Bronchial epithelial cell (primary cell): ENCODE results near the gene ZNF280A. TPM values are rescaled to one million over a fixed set of nuclear protein-coding genes. Genes with fewer than 3 reads are reported as not detected.

Experiments used
- DNase-seq: peaks from one replicate; pipeline ENCODE4 v3.0.0-alpha.2; 2010; ENCODE audit warnings: low read depth
- FAIRE-seq: peaks from 2 replicates; lab custom pipeline; 2011; peaks lifted over from hg19 to GRCh38; lab: Jason Lieb, UNC
- H3K27me3 ChIP-seq: 2 replicates; pipeline ENCODE4 v1.5.1; 2011; ENCODE audit warnings: low read length; ENCODE audit not compliant: control insufficient read depth, insufficient read depth
- H3K36me3 ChIP-seq: 2 replicates; pipeline ENCODE4 v1.5.1; 2011; ENCODE audit warnings: low read length; ENCODE audit not compliant: control insufficient read depth, insufficient read depth
- H3K4me3 ChIP-seq: 2 replicates; pipeline ENCODE4 v1.5.1; 2011; ENCODE audit warnings: mild to moderate bottlenecking, low read depth, low read length, control low read depth
- CTCF ChIP-seq: IDR thresholded peaks from 2 replicates; pipeline ENCODE4 v1.5.1; 2011; ENCODE audit warnings: mild to moderate bottlenecking, moderate library complexity, low read length, control low read depth, inconsistent platforms; ENCODE audit not compliant: insufficient read depth, severe bottlenecking
- total RNA-seq: library from RNA; depleted of rRNA; stranded (reverse); fragments of >200 nt; gene quantifications from 2 replicates; pipeline ENCODE4 v1.2.1, GENCODE V29; 2014

The ZNF280A gene
- total RNA-seq, 1 donor from 2014 or later: not detected

GRCh38 chr22:22528780-22529179 lies 8.7 kb upstream of the ZNF280A start:
- no peaks in the 10 kb centered on the region for H3K36me3 ChIP-seq
- no peak overlapping the region for H3K4me3 ChIP-seq
- no peak for TF ChIP-seq CTCF
- DNase-seq (no peak), FAIRE-seq (no peak)
- H3K27me3 ChIP-seq: no peaks in the 10 kb centered on the region

GRCh38 chr22:22527312-22527711 lies 7.2 kb upstream of the ZNF280A start:
- no peaks in the 10 kb centered on the region for H3K36me3 ChIP-seq
- no peak for TF ChIP-seq CTCF
- FAIRE-seq: no peak
- H3K27me3 ChIP-seq: no peaks in the 10 kb centered on the region
- no peak overlapping the region for H3K4me3 ChIP-seq
- DNase-seq: no peak

- TF ChIP-seq CTCF: no peak
- no peaks in the 10 kb centered on the region for H3K36me3 ChIP-seq
- DNase-seq (no peak), FAIRE-seq (no peak)
- no peaks in the 10 kb centered on the region for H3K27me3 ChIP-seq
- H3K4me3 ChIP-seq: no peak overlapping the region
Observed at GRCh38 chr22:22526125-22526912, 6.2 kb upstream of the ZNF280A start.

- H3K36me3 ChIP-seq: no peaks in the 10 kb centered on the region
- no peak overlapping the region for H3K4me3 ChIP-seq
- no peak for TF ChIP-seq CTCF
- FAIRE-seq: peak; percentile 43
- DNase-seq: no peak
- H3K27me3 ChIP-seq: no peaks in the 10 kb centered on the region
Observed at GRCh38 chr22:22523494-22523893, 3.4 kb upstream of the ZNF280A start.

- DNase-seq (no peak), FAIRE-seq (no peak)
- Histone ChIP-seq H3K27me3 (no peaks in the 10 kb centered on the region), H3K36me3 (no peaks in the 10 kb centered on the region), H3K4me3 (no peak overlapping the region)
- no peak for TF ChIP-seq CTCF
Observed at GRCh38 chr22:22521631-22522030, 1.6 kb upstream of the ZNF280A start.
